LNCAP (cell line): Measurements from ENCODE around the gene NCF2.

ENCODE experiments used
- TF ChIP-seq, protein P1 (sequence below): fragments of 450-650 bp; IDR thresholded peaks from 2 replicates; pipeline ENCODE4 v1.5.1; 2017; ENCODE audit warnings: mild to moderate bottlenecking

Gene NCF2, protein sequence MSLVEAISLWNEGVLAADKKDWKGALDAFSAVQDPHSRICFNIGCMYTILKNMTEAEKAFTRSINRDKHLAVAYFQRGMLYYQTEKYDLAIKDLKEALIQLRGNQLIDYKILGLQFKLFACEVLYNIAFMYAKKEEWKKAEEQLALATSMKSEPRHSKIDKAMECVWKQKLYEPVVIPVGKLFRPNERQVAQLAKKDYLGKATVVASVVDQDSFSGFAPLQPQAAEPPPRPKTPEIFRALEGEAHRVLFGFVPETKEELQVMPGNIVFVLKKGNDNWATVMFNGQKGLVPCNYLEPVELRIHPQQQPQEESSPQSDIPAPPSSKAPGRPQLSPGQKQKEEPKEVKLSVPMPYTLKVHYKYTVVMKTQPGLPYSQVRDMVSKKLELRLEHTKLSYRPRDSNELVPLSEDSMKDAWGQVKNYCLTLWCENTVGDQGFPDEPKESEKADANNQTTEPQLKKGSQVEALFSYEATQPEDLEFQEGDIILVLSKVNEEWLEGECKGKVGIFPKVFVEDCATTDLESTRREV

DNA sequence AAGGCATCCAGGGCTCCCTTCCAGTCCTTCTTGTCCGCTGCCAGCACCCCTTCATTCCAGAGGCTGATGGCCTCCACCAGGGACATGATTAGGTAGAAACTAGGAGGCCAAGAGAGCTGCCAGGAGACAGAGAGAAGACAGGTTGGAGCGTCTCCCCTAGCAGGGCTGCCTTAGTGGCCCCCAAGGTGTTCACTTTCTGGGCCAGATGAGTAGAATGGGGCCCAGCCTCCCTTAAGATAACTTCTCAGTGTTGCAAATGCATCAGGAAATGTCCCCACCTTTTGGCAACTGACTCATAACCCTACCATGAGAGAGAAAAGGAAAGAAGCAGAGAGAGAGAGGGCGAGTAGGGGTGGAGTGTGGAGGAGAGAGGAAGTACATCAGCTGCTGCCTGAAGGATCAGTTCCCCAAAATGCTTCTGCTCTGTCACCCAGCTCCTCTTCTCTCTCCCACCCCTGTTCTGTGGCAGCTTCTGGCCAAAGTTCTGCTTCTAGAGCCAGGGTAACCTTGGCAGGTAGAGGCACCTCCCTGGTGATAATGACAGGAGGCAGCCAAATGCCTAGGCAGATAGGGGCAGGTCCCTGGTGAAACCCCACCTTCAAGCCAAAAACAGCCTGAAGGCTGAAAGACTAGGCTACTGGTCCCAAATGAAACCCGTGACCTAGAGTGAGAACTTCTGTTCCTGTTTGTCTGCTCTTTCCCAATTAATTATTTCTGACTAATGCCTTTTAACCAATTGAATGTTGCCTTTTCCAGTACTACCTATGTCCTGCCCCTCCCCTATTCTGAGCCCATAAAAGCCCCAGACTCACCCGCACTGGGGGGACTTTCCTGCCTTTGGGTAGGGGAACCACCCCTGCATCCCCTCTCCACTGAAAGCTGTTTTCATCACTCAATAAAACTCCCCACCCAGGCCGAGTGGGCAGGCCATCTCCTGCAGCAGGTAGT lies at the start of gene NCF2:
NCF2 (minus strand) TSS at position 216 of the 948 bp plus-strand sequence; CDS start at position 86, 130 bp downstream.
- TF ChIP-seq, protein P1, sequence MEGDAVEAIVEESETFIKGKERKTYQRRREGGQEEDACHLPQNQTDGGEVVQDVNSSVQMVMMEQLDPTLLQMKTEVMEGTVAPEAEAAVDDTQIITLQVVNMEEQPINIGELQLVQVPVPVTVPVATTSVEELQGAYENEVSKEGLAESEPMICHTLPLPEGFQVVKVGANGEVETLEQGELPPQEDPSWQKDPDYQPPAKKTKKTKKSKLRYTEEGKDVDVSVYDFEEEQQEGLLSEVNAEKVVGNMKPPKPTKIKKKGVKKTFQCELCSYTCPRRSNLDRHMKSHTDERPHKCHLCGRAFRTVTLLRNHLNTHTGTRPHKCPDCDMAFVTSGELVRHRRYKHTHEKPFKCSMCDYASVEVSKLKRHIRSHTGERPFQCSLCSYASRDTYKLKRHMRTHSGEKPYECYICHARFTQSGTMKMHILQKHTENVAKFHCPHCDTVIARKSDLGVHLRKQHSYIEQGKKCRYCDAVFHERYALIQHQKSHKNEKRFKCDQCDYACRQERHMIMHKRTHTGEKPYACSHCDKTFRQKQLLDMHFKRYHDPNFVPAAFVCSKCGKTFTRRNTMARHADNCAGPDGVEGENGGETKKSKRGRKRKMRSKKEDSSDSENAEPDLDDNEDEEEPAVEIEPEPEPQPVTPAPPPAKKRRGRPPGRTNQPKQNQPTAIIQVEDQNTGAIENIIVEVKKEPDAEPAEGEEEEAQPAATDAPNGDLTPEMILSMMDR = no peak

DNA sequence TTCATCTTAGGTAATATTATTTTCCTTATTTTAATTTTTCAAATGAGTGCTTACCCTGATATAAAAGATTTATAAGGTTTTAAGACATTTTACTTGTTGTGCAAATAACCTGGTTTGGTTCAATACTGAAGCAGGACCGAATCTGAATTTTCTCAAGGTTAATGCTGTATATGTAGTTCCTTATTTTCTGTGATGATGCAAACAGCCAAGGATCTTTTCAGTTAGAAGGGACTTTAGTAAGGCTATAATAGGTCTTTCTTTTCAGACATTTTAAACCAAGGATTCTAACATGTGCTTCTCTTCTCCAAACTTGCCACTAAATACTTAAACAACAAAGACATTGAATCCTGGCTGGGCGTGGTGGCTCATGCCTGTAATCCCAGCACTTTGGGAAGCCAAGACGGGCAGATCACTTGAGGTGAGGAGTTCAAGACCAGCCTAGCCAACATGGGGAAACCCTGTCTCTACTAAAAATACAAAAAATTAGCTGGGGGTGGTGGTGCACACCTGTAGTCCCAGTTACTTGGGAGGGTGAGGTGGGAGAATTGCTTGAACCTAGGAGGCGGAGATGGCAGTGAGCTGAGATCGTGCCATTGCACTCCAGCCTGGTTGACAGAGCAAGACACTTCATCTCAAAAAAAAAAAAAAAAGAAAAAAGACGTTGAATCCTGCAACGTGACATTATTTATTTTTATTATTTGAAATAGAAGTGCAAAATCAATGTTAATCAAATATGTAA lies 48.6 kb upstream of the NCF2 start:
- TF ChIP-seq, protein P1 = no peak

DNA sequence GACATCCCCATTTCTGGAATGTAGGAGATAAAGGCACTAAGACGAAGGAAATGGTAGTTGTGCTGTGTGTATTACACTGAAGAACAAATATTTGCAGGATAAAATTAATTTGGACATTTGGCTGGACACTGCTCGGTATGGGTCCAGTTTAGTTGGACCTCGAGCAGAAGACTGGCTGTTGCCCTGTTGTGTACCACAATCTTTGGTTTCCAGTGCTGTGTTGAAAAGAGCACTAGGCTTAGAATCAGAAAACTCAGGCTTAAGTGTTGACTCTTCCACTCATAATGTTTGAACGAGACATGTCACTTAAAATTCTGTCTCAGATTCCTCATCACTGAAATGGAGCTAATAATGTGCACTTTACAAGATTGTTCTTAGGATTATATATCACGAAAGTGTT lies 46.5 kb upstream of the NCF2 start:
- TF ChIP-seq, protein P1 = no peak

DNA sequence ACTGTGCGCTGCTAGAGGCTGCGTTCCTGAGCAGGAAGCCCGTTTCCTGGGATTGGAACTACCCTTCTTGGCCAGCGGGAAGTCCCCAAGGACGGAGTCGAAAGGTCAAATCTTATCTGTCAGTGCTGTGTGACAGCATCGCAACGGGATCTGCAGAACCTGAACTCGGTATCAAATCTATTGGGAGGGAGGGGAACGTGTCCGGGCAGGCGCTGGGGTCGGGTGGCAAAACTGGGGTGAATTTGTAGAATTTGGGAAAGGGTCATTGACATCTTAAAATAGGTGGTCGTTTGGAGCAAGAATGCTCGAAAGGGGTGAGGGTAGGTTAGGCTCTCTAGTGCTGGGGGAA lies 46.0 kb upstream of the NCF2 start:
- TF ChIP-seq, protein P1 = no peak

DNA sequence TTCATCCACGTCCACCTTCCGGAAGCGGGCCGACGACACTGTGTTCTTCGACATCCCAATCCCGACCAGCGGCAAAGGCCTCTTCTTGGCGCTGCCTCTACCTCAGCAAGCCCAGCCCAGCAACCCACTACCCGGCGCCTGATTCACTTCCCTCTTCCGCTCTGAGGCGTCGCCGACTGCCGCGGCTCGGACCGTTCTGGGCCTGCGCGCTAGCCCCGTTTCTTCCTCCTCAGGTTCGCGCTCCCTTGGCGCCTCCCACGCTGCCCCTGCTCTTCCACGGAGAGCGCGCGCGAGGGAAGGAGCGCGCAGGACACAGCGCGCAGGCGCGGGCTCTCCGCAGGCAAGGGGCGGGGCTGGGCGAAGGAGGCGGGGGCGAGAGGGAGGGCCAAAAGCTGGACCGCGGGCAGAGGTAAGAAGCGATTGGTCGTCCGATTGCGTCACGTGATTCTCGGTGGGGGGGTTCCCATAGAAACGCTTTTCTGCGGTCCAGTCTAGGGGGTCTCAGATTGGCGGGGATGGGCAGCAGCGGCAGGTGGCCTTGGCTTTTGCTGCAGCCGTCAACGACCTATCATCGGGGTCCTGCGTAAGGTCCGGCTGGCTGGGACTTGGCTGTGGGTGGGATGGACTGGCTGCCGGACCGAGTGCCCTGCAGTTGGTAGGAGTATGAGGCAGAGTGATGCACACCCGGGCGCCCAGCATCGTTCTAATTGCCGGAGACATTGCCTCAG lies 45.5 kb upstream of the NCF2 start, which contains the start of gene ARPC5:
ARPC5 (minus strand) TSS at position 178 of the 728 bp plus-strand sequence; CDS start at position 54, 124 bp downstream.
- TF ChIP-seq, protein P1 = no peak

DNA sequence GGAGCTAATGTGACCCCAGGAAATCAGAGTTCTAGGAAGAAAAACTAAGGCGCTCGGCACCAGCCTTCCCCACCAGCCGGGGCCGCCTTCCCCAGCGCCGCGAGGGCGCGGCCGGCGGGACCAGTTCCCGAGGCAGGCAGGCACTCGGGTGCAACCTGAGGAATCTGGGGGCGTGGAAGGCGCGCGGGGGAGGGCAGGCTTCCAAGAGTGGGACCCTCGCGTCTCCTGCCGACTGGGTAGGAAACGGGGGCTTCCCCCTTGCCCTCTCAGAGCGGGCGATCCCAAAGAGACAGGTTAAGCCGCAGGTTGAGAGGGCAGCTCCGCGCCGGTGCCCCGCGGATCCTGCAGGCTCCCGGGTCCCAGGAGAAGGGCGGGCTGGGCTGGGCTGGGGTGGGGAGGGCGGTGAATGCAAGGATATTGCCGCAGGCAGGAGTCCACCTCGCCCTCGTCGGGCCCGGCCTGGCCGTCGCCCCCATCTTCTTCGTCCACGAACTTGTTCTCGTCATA lies 44.9 kb upstream of the NCF2 start:
- TF ChIP-seq, protein P1 = no peak
